Cardiac septum (tissue), 1 donor: ENCODE data around the gene FXYD7. TPM values are rescaled to one million over a fixed set of nuclear protein-coding genes. Genes with fewer than 3 reads are reported as not detected.
"Not testable (repeated sequence)": the region's sequence is repeated elsewhere in the genome, so short reads cannot be mapped to it uniquely, and the experiment has no call there.

Source experiments
- DNase-seq: peaks from one replicate; pipeline ENCODE4 v3.0.0-alpha.2; 2020; ENCODE audit warnings: low spot score
- intact Hi-C: fragments of 100-400 bp; cut with DNase I; formaldehyde crosslinking; loops from one replicate; pipeline ENCODE4 v1.14.0; 2022
- long read RNA-seq: library from polyadenylated mRNA; unstranded; transcript quantifications from one replicate; pipeline ENCODE4 v2.0.0, GENCODE V29; 2021
- total RNA-seq: library from RNA; stranded (reverse); fragmentation: NEBNext Ultra II Directional; extraction: Animal tissue kit (Norgen Biotek cat#: 25700); gene quantifications from one replicate; pipeline ENCODE4 v1.2.1, GENCODE V29; 2021
- donor health status: DM: no; HTN: no; CAD: no.

FXYD7 gene
- not detected for total RNA-seq
- long read RNA-seq, partial matches to known transcripts: 0 of 1 reads
- long read RNA-seq, other reads (novel, unspliced or antisense): 1 of 1 reads

GRCh38 chr19:35143231-35143715, at the start of gene FXYD7:
Gene FXYD7 (plus strand): TSS chr19:35143255. CDS start chr19:35143334, 79 bp downstream.
- DNase-seq: no peak
- intact Hi-C loops: loop anchor here (2.0 kb wide), 1 partner anchor 126 kb away; the partner anchor contains the start of gene USF2

- no peak for DNase-seq
- intact Hi-C loops: no loop called here
Measured at GRCh38 chr19:35093430-35093829, 49.6 kb upstream of the FXYD7 start.

DNA sequence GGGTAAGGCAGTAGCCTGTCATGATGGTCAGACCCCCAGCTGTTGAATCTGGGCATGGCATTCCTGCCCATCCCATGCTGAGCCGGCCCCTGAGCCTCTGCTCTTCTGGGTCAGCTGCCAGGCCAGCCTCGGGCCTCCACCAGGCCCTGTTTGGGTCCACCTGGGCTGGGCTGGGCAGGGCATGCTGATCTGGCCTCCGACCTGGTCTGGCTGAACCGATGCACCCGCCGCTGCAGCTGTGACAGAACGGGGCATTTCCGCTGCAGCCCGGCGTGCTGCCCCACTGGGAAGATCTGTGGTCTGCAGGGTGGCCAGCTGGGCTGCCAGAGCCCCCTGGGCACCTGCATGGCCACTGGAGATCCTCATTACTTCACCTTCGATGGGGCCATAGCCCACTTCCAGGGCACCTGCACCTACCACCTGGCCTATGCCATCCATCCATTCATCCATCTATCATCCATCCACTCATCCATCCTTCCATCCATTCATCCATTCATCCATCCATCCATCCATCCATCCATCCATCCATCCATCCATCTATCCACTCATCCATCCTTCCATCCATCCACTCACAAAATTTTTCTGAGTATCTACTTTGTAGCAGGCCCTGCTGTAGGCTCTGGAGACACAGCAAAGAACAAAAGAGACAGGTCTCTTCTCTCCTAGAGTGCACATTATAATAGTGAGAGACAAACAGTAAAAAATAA, 49.0 kb upstream of the FXYD7 start:
- DNase-seq: no peak
- intact Hi-C loops: no loop called here

GRCh38 chr19:35094656-35095055, 48.4 kb upstream of the FXYD7 start:
- no peak for DNase-seq
- intact Hi-C loops: no loop called here

GRCh38 chr19:35095667-35096368, 47.2 kb upstream of the FXYD7 start:
- no peak for DNase-seq
- intact Hi-C loops: no loop called here

DNA sequence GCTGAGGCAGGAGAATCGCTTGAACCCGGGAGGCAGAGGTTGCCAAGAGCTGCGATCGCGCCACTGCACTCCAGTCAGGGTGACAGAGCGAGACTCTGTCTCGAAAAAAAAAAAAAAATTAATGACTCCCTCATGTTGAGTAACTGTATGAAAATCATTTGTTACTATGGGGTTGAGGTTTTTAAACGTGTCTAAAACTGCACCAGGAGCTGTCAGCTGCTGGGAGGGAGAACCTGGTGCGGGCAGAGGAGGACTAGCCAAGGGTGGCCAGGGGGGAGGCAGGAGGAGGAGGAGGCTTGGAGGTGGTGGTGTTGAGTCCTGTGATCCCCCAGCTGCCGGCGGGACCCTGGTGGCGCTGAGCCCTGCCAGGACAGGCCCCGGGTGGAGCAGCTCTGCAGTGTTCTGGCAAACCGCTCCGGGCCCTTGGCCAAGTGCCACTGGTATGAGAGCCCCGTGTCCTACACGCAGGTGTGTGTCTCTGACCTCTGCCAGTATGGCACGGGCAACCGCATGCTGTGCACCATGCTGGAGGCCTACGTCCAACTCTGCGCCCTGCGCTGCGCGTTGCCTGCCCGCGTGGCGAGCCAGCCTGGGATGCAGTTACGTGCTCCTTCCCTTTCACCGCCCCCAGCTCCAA, 44.5 kb upstream of the FXYD7 start:
- DNase-seq: no peak
- intact Hi-C loops: no loop called here

DNA sequence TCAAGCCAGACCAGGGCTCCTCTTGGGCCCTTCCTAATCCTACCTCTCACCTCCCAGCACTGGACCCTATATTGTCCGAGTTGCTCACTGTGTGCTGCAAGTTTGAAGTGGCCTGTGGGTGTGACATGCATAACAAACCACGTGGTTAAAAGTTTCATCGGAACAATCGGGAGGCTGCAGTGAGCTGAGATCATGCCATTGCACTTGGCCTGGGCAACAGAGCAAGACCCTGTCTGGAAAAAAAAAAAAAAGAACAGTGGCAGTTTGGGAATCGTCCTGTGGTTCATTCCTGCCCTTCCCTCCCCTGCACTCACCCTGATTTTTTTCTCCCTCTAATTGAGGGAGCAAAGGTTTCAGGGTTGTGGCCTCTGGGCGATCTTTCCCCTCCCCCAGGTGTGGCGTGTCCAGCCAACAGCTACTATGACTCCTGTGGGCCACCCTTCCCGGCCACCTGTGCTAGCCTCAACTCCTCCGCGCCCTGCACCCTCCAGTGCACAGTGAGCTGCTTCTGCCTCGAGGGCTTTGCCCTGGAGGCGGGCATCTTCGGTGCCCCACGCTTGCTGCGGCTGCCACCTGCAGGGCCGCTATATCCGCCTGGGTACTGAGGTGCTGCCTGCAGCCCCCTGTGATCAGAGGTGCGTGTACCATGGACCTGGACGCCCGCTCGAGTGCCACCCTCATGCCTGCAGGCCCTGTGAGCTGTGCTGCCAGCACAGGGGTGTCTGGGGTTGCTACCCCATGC, 43.7 kb upstream of the FXYD7 start:
- intact Hi-C loops: no loop called here
- no peak for DNase-seq

DNA sequence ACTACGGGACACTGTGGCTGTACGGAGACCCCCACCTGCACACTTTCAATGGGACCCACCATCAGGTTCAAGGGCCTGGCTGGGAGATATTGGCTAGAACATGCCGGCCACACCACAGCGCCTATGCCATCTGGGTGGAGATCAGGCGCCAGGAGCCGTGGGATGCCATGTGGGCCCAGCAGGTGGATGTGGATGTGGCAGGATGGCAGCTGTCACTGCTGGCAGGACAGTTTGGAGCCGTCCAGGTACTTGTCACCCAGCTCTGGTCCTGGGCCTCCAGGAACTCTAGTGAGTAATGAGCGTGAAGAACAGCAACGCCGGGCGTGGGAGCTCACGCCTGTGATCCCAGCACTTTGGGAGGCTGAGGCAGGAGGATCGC, 43.2 kb upstream of the FXYD7 start:
- DNase-seq: no peak
- intact Hi-C loops: no loop called here

GRCh38 chr19:35100588-35101533, 42.2 kb upstream of the FXYD7 start:
- DNase-seq: no peak
- intact Hi-C loops: no loop called here

DNA sequence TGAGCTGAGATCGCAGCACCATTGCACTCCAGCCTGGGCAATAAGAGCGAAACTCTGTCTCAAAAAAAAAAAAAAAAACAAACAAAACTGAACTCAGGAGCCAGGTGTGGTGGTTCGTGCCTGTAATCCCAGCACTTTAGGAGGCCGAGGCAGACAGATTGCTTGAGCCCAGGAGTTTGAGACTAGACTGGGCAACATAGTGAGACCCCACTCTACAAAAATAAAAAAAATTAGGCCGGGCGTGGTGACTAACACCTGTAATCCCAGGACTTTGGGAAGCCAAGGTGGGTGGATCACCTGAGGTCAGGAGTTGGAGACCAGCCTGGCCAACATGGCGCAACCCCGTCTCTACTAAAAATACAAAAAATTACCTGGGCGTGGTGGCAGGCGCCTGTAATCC, 41.1 kb upstream of the FXYD7 start:
- intact Hi-C loops, DNase-seq: not testable (repeated sequence)

- intact Hi-C loops, DNase-seq: not testable (repeated sequence)
Measured at GRCh38 chr19:35103614-35104013, 39.4 kb upstream of the FXYD7 start.

DNA sequence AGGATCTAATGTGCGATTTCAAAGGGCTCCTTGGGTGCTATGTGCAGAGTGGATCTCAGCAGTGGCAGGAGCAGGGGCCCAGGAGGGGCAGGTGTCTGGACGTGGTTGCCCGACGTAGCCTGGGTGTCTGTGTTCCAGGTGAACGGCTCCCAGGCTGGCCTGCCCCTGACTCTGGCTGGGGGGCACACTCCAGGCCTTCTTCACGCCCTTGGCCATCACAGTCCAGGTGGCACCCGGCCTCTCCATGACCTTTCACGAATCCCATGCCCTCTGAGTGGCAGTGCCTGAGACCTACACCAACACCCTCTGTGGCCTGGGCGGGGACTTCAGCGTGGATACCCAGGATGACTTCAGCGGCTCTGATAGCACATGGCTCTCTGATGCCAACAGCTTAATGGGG, 38.7 kb upstream of the FXYD7 start:
- DNase-seq: no peak
- intact Hi-C loops: no loop called here

GRCh38 chr19:35105047-35105410, 38.0 kb upstream of the FXYD7 start:
- no peak for DNase-seq
- intact Hi-C loops: no loop called here

GRCh38 chr19:35105411-35106290, 37.4 kb upstream of the FXYD7 start:
- intact Hi-C loops: no loop called here
- DNase-seq: no peak

DNA sequence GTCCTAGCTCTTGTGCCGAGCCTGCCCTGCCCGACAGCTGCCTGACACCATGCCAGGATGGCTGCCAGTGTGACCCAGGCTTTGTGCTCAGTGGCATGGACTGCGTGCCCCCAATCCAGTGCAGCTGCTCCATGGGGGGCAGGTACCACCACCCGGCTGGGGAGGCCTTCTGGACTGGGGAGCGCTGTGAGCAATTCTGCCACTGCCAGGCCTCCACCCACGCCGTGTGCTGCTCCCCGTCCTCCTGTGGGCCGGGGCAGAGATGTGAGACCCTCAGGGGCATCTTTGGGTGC, 36.8 kb upstream of the FXYD7 start:
- no peak for DNase-seq
- intact Hi-C loops: no loop called here

- intact Hi-C loops: no loop called here
- no peak for DNase-seq
Measured at GRCh38 chr19:35106898-35107541, 36.0 kb upstream of the FXYD7 start.

GRCh38 chr19:35107545-35107944, 35.5 kb upstream of the FXYD7 start:
- intact Hi-C loops: no loop called here
- DNase-seq: no peak

GRCh38 chr19:35108730-35109129, 34.3 kb upstream of the FXYD7 start:
- intact Hi-C loops: no loop called here
- no peak for DNase-seq
